ENCODE measurements around the gene ANKRD11. TPM values are rescaled to one million over a fixed set of nuclear protein-coding genes. Genes with fewer than 3 reads are reported as not detected.
A peak's percentile ranks its signal among the peaks of the same experiment; 100 is the strongest.

Gene ANKRD11
- total RNA-seq, 2 experiments from 2014 or later = 199 to 208 TPM

DNA sequence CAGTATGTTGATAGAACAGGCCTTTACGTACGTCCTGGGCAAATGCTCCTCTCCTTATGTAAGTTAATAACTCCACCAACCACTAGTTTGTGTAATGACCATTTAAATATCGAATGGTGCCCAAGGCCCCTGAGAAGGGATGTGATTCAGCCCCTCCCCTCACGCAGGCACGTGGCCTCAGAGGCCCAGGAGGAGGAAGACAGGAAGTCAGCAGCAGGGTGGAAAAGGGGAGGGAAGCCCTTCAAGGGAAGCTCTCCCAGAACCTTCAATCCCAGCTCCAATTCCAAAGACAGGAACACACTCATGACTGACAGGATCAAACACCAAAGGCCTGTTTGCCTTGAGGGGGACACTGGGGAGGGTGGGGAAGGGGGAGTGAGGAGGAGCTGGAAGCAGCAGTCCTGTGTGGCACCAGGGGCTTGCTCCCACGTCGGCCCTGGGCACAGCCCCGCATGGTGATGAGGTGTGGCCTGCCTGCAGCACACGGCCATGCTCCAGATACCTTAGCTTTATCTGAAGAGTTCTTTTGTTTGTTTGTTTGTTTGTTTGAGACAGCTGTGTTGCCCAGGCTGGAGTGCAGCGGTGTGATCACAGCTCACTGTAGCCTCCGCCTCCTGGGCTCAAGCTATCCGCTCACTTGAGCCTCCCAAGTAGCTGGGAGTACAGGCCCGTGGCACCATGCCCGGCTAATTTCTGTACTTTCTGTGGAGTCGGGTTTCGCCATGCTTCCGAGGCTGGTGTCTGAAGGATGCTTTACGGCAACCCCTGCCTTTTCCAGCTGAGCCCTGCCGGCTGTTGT lies 167.8 kb downstream of the ANKRD11 start:
- POLR2A ChIA-PET = interaction anchor here (1.3 to 4.1 kb wide), 2 partner anchors 8 to 185 kb away, joined by 3 to 52 read pairs; no protein-coding TSS in a partner anchor

DNA sequence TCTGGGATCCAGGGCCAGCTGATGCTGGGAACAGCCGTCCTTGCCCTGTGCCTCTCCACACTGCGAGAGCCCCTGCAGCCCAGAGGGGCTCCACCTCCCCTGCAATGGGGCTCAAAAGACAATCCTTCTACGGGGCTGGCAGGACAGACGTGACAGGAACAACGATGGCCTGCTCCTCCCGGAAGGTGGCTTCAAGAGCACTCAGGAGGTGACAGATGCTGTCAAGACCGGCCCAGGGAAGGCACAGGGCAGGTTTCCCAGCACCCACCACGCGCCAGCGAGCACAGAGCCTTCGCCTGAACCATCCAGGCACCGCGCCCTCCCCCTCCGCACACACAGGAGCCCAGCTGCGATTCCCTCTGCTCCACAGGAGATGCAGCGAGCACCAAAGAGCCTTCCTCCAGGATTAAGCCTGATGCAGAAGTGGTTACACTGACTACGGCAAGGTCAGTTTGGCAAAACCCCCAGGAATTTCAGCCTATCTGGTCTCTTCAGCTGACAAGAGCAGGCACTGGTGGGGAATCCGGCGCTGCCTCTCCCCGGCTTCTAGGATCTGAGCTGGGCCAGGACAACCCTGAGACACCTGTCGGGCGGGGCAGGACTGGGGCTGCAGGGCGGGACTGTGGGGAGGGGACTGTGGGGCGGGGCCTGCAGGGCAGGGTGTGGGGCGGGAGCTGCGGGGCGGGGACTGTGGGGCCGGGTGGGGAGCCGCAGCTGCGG lies 169.4 kb downstream of the ANKRD11 start:
- no peak for DNase-seq
- ChIA-PET POLR2A (interaction anchor here (2.2 kb wide), 1 partner anchor 187 kb away, joined by 8 read pairs; the partner anchor contains the start of gene SPG7), CTCF (no interaction called here)
- Mint-ChIP-seq H3K4me1 (peaks cover 96% of the 10 kb centered on the region), H3K27me3 (no peaks in the 10 kb centered on the region), H3K9me3 (no peaks in the 10 kb centered on the region), H3K4me3 (no peak overlapping the region), H3K27ac (peak overlapping the region; percentile 74), H3K36me3 (ENCODE audit: low read depth) (peaks cover 54% of the 10 kb centered on the region)

More for the DNA sequence above, 167.8 kb downstream of the ANKRD11 start:
- DNase-seq = no peak
- Mint-ChIP-seq H3K4me3 (no peak overlapping the region), H3K4me1 (peaks cover 96% of the 10 kb centered on the region), H3K36me3 (ENCODE audit: low read depth) (peaks cover 58% of the 10 kb centered on the region), H3K27me3 (no peaks in the 10 kb centered on the region), H3K9me3 (no peaks in the 10 kb centered on the region), H3K27ac (peak overlapping the region; percentile 71)
- CTCF ChIA-PET = interaction anchor here (1.1 kb wide), 1 partner anchor 14 kb away, joined by 3 read pairs; no protein-coding TSS in a partner anchor

DNA sequence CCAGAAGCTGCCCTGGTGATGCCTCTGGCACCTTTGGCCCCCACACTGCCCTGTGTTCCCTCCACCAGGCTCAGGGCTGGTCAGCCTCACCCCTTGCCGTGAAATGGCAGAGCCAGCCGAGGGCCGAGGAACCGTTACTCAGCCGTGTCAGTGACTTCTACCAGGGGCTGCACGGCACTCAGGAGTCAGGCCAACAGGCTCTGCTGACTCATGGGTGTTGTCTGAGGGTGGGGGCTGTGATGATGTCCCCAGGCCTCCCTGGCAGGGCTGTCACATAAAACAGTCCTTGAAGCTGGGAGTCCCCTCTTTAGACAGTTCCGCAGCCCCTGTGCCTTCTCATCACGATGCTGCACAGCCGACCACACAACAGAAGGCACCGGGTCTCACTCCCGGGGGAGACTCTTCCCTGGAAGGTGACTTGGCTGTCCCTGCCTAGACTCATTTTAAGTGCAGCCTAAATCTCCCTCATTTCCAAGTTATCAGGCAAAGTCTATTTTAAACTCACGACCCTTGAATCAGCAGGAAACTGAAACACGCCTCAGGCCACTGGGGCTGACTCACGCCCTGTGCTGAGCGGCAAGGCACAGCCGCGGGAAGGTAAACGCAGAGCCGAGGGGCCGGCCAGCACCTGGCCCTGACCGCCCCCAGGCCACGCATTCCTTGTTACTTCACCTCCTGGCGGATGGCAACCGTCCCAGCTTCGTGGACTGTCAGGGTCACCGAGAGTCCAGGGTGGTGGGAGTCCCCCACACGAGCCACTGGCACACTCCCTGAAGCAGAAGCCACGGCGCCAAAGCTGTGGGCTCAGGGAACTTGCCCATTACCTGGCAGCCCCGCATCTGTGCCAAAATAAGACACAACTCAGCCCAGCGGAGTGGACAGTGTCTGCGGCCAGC lies 170.2 kb downstream of the ANKRD11 start:
- peak overlapping the region; percentile 63 for H3K4me3 Mint-ChIP-seq
- CTCF ChIA-PET = interaction anchor here (0.6 kb wide), 1 partner anchor 12 kb away, joined by 3 read pairs; no protein-coding TSS in a partner anchor
- no peaks in the 10 kb centered on the region for H3K27me3 Mint-ChIP-seq
- peaks cover 96% of the 10 kb centered on the region for H3K4me1 Mint-ChIP-seq
- DNase-seq = peak; percentile 55
- no peaks in the 10 kb centered on the region for H3K9me3 Mint-ChIP-seq
- H3K36me3 Mint-ChIP-seq (ENCODE audit: low read depth) = peaks cover 53% of the 10 kb centered on the region
- H3K27ac Mint-ChIP-seq = peak overlapping the region; percentile 74
- POLR2A ChIA-PET = interaction anchor here (2.2 kb wide), 1 partner anchor 188 kb away, joined by 8 read pairs; the partner anchor contains the start of gene SPG7

DNA sequence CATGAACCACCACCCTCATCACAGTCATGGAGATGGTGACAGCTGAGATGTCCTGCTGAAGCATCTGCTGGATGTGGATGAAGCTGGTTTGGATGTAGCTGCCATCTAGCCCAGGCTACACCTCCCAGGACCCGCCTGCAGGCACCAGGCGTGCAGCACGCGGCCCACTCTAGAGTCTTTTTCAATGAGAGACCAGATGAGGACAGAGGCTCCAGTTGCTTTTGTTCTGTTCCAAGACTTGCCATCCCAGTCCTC lies 170.8 kb downstream of the ANKRD11 start:
- Mint-ChIP-seq H3K36me3 (ENCODE audit: low read depth) (peaks cover 54% of the 10 kb centered on the region), H3K9me3 (no peaks in the 10 kb centered on the region), H3K27ac (peak overlapping the region; percentile 74), H3K4me1 (peaks cover 96% of the 10 kb centered on the region), H3K27me3 (no peaks in the 10 kb centered on the region), H3K4me3 (no peak overlapping the region)
- no peak for DNase-seq
- POLR2A ChIA-PET = interaction anchor here (2.2 kb wide), 1 partner anchor 188 kb away, joined by 8 read pairs; the partner anchor contains the start of gene SPG7
- CTCF ChIA-PET = no interaction called here

DNA sequence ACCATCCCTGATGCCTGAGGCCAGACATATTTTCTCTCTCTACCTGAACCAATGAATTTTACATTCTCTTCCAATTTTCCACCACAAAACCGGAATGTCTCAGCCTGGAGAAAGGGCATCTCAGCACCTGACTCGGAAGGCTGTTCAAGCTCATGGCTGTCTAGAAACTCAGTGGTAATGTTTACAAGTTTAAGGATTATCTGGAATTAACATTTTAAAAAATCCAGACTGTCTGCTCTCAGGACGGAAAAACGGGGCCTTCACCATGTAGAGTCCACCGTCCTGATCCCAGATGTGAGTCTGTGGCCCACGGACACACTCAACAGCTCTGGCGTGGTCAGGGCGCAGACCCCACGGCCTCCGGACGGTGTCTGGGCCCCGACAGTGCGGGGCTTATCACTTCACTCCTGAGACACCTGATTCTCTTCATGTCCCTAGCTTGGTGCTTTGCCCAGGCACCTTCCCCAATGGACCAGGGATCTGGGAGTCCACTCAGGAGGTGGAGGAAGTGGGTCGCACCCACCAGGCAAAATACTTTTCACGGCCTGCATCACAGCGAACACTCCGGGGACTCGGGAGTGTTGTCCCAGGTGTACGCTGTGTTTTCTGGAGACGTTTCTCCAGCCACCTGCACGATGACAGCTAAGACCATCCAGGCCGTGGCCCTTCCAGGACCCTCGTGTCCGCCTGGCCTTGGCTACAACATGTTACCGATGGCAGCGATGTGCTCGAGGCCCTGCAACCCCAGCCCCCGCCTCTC lies 171.3 kb downstream of the ANKRD11 start:
- no peak overlapping the region for H3K4me3 Mint-ChIP-seq
- ChIA-PET CTCF (no interaction called here), POLR2A (interaction anchor here (0.6 to 2.2 kb wide), 2 partner anchors 39 to 189 kb away, joined by 4 to 8 read pairs; partner anchors contain the start of gene SPG7)
- peak overlapping the region; percentile 74 for H3K27ac Mint-ChIP-seq
- H3K4me1 Mint-ChIP-seq = peaks cover 96% of the 10 kb centered on the region
- peaks cover 54% of the 10 kb centered on the region for H3K36me3 Mint-ChIP-seq (ENCODE audit: low read depth)
- no peaks in the 10 kb centered on the region for H3K27me3 Mint-ChIP-seq
- H3K9me3 Mint-ChIP-seq = no peaks in the 10 kb centered on the region
- DNase-seq = no peak

DNA sequence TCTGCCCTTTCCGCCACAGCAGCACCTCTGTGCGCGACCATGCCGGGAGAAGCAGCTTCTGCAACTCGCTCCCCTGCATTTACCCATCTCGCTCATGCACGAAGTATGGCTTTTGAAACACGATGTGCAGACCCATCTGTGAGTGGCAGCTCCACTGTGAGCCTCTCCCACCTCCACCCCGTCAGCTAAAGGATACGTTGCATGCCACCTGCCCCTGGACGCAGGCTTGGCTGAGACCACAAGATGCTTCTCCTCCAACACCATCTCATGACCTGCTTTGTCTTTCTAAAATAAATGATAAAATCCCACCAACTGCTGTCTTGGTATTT lies 172.0 kb downstream of the ANKRD11 start:
- H3K36me3 Mint-ChIP-seq (ENCODE audit: low read depth) = peaks cover 54% of the 10 kb centered on the region
- H3K4me3 Mint-ChIP-seq = no peak overlapping the region
- DNase-seq = no peak
- no peaks in the 10 kb centered on the region for H3K27me3 Mint-ChIP-seq
- no peaks in the 10 kb centered on the region for H3K9me3 Mint-ChIP-seq
- peaks cover 96% of the 10 kb centered on the region for H3K4me1 Mint-ChIP-seq
- H3K27ac Mint-ChIP-seq = peak overlapping the region; percentile 73
- ChIA-PET POLR2A (interaction anchor here (0.6 to 3.5 kb wide), 2 partner anchors 39 to 171 kb away, joined by 4 to 16 read pairs; no protein-coding TSS in a partner anchor), CTCF (no interaction called here)

DNA sequence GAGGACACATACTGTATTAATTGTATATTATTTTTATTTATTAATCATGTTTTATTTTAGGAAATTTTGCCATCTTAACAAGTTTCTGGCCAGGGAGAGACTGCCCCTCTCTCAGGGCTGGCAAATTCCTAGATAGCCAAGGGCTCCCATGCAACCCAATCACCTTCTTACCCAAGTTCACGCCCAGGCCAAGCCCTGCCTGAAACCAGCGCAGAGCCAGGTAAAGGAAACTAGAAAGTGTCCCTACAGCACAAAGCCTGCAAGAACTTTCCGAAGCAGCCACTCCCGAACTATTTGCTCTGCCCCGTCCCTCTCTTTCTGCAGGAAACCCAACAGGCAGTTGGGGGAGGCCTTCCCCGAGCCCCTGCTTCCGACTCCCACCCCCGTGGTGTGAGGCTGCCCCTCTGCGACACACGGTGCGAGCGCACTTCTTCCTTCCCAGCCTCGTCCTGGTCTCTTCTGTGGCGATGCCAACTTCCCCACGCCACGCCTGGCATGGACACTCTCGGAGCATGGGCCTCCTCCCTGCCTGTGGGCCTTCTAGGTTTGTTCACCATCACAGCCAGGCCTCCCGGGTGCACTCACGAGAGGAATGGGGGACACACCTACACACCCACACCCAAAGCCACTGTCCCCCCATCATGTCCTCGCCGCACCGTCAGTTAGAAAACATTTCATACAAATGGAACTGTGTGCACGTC lies 172.5 kb downstream of the ANKRD11 start:
- Mint-ChIP-seq H3K4me3 (no peak overlapping the region), H3K27ac (peak overlapping the region; percentile 99), H3K27me3 (no peaks in the 10 kb centered on the region), H3K4me1 (peaks cover 98% of the 10 kb centered on the region), H3K9me3 (no peaks in the 10 kb centered on the region), H3K36me3 (ENCODE audit: low read depth) (peaks cover 57% of the 10 kb centered on the region)
- CTCF ChIA-PET = no interaction called here
- POLR2A ChIA-PET = interaction anchor here (3.5 to 4.4 kb wide), 3 partner anchors 12 to 190 kb away, joined by 15 to 38 read pairs (median 16); partner anchors contain the start of gene SPG7
- no peak for DNase-seq

DNA sequence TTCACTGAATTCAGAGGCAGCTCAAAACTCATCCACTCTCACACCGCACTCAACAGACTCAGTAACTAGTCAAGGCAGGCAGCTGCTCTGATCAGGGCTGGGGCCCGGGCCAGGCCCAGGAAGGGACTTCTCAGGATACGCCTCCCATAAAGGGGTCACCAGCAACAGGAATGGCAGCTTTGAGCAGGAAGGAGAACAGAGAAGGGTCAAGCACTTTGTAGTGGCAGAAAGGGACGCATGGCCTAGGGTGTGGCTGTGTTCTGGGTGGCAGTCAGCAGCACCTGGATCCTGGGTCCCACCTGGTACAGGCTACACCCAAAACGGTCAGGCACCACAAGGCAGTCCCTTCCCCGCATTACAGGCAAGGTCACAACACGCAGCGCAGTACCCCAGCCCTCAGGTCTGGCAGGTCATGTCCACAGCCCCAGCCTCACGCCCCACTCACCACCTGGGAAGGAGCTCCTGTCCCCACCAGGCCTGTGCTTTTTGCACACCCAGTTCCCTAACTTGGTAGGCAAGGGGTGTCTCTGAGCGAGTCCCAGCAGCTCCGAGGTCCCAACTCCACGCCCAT lies 173.2 kb downstream of the ANKRD11 start:
- peaks cover 60% of the 10 kb centered on the region for H3K36me3 Mint-ChIP-seq (ENCODE audit: low read depth)
- peak overlapping the region; percentile 99 for H3K27ac Mint-ChIP-seq
- no peaks in the 10 kb centered on the region for H3K27me3 Mint-ChIP-seq
- CTCF ChIA-PET = no interaction called here
- POLR2A ChIA-PET = interaction anchor here (1.6 to 4.7 kb wide), 10 partner anchors 7 to 656 kb away, joined by 4 to 52 read pairs (median 14); partner anchors contain the start of gene SPG7
- no peak for DNase-seq
- no peaks in the 10 kb centered on the region for H3K9me3 Mint-ChIP-seq
- H3K4me1 Mint-ChIP-seq = peaks cover 97% of the 10 kb centered on the region
- peak overlapping the region; percentile 23 for H3K4me3 Mint-ChIP-seq

DNA sequence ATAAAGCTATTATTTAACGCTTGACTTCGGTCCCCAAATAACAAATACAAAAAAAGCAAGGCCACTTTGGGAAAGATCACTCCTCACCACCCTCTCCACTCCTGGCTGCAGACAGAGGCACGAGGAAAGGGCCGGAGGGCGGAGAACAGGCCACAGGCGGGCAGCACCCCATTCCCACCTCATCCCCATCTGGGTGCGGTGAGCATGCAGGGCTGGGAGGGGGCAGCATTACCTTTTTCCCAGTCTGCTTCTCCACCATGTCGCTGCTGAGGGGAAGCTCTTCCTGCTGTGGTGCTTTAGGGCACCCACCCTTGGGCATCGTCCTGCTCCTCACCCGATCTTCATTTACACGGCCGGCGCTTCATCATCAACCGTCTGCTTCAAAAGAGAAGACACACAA lies 173.7 kb downstream of the ANKRD11 start:
- CTCF ChIA-PET = interaction anchor here (0.8 to 1.7 kb wide), 3 partner anchors 16 to 189 kb away, joined by 3 to 6 read pairs (median 3); no protein-coding TSS in a partner anchor
- POLR2A ChIA-PET = interaction anchor here (1.2 to 4.7 kb wide), 12 partner anchors 8 to 656 kb away, joined by 3 to 52 read pairs (median 12); partner anchors contain the start of genes SPG7 and ZNF778
- DNase-seq = no peak
- peak overlapping the region; percentile 70 for H3K4me3 Mint-ChIP-seq
- peak overlapping the region; percentile 99 for H3K27ac Mint-ChIP-seq
- H3K9me3 Mint-ChIP-seq = no peaks in the 10 kb centered on the region
- H3K36me3 Mint-ChIP-seq (ENCODE audit: low read depth) = peaks cover 58% of the 10 kb centered on the region
- peaks cover 95% of the 10 kb centered on the region for H3K4me1 Mint-ChIP-seq
- H3K27me3 Mint-ChIP-seq = no peaks in the 10 kb centered on the region

DNA sequence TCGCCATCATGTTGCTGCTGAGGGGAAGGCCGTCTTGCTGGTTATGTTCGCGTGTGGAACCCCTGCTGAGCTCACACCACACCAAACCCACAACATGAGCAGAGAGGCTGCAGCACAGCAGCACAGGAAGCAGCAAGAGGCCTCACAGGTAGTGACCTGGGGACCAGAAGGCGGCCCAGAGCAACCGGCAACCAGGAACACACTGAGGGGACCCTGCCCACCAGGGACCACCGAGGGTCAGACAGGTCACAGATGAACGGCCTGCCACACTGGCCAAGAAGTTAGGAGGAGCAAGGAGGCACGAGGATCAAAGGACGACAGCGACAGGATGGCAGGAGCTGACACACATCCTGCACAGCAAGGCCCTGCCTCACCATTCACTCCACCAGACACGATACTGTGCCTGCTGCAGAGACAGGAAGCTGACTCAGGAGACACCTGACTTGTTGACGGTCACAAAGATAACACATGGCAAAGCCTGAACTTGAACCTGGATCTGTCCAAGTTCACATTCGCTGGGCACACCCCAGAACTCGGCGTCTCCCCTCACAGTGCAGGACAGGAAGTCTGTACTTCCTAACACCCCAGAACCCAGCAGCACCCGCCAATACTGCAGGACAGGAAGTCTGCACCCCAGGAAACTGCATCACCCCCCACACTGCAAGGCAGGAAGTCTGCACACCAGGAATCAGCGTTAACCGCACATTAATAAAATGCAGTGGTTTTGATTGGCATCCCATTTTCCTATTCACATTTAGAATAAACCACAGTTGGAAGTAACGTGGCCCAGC lies 174.4 kb downstream of the ANKRD11 start:
- Mint-ChIP-seq H3K27ac (peak overlapping the region; percentile 99), H3K4me3 (peak overlapping the region; percentile 70), H3K9me3 (no peaks in the 10 kb centered on the region), H3K27me3 (no peaks in the 10 kb centered on the region), H3K4me1 (peaks cover 95% of the 10 kb centered on the region), H3K36me3 (ENCODE audit: low read depth) (peaks cover 63% of the 10 kb centered on the region)
- DNase-seq = peak; percentile 87
- CTCF ChIA-PET = interaction anchor here (0.6 to 3.1 kb wide), 12 partner anchors 8 to 192 kb away, joined by 3 to 22 read pairs (median 4); partner anchors contain the start of genes SPG7 and ZNF778
- POLR2A ChIA-PET = interaction anchor here (0.6 to 4.7 kb wide), 25 partner anchors 8 to 657 kb away, joined by 3 to 52 read pairs (median 4); partner anchors contain the start of genes ACSF3, SPG7, TCF25 and ZNF778

All from activated CD4-positive, alpha-beta memory T cell treated with anti-CD3 and anti-CD28 coated beads, Interleukin-2, amount 10 ng/mL, durations not matched to agents 7 days and 5 days (primary cell).